Measurements from ENCODE around the gene LEMD3.

The LEMD3 gene

GRCh38 chr12:65278576-65279368, 109.4 kb downstream of the LEMD3 start, which contains the start of gene MSRB3 (continued):
- TF ChIP-seq ZBTB49 (tag by site-specific recombination; IDR thresholded peaks at IDR 0.05; ENCODE audit: low read depth) (no peak), ZNF394 (tag by site-specific recombination; IDR thresholded peaks at IDR 0.05; ENCODE audit: borderline replicate concordance) (no peak), HOXD13 (CRISPR knock-in tag; IDR thresholded peaks at IDR 0.05; ENCODE audit: borderline replicate concordance) (no peak), ZNF133 (tag by site-specific recombination; IDR thresholded peaks at IDR 0.05) (no peak), ZNF558 (tag by site-specific recombination; IDR thresholded peaks at IDR 0.05) (no peak), ZNF776 (tag by site-specific recombination; IDR thresholded peaks at IDR 0.05; ENCODE audit: borderline replicate concordance) (no peak)

GRCh38 chr12:65279369-65280112, 110.2 kb downstream of the LEMD3 start:
- TF ChIP-seq INSM2 (tag by site-specific recombination; IDR thresholded peaks at IDR 0.05) (no peak), ZNF184 (tag by site-specific recombination; IDR thresholded peaks at IDR 0.05) (0 out of 2 replicates have a peak, but pooled peaks have one; percentile 17), PRDM6 (tag by site-specific recombination; IDR thresholded peaks at IDR 0.05) (peak; percentile 38; the same call in 1 of the 2 replicates), ZBTB8A (tag by site-specific recombination; IDR thresholded peaks at IDR 0.05) (peak; percentile 4; the same call in 1 of the 2 replicates)
- Histone ChIP-seq H3K36me3 (ENCODE audit: control insufficient read depth in 2 of 2, insufficient read depth in 1 of 2, low read length in 2 of 2) (no peaks in the 10 kb centered on the region), H3K27ac (ENCODE audit: extremely low read depth, low read depth, low read length) (peak overlapping the region; percentile 77; the same call in 1 of the 2 replicates), H3K9me3 (ENCODE audit: control insufficient read depth, insufficient read depth, low read depth, low read length) (no peaks in the 10 kb centered on the region), H3K4me1 (ENCODE audit: control insufficient read depth, insufficient read depth, low read length) (peaks cover 25% of the 10 kb centered on the region), H3K4me3 (ENCODE audit: low read depth, low read length) (peak overlapping the region; percentile 95)
- CTCF ChIA-PET = no interaction called here
- POLR2A ChIA-PET = no interaction called here

- H3K36me3 ChIP-seq (ENCODE audit: control insufficient read depth in 2 of 2, insufficient read depth in 1 of 2, low read length in 2 of 2) = no peaks in the 10 kb centered on the region
- ChIA-PET CTCF (no interaction called here), POLR2A (no interaction called here)
- TF ChIP-seq ZNF660 (tag by site-specific recombination; IDR thresholded peaks at IDR 0.05) (0 out of 2 replicates have a peak, but pooled peaks have one; percentile 28), PRDM6 (tag by site-specific recombination; IDR thresholded peaks at IDR 0.05) (peak; percentile 4), HOXD13 (CRISPR knock-in tag; IDR thresholded peaks at IDR 0.05; ENCODE audit: borderline replicate concordance) (no peak)
- peaks cover 20% of the 10 kb centered on the region for H3K4me1 ChIP-seq (ENCODE audit: control insufficient read depth, insufficient read depth, low read length)
- no peak overlapping the region for H3K4me3 ChIP-seq (ENCODE audit: low read depth, low read length)
- H3K27ac ChIP-seq (ENCODE audit: extremely low read depth, low read depth, low read length) = no peak overlapping the region
- H3K9me3 ChIP-seq (ENCODE audit: control insufficient read depth, insufficient read depth, low read depth, low read length) = no peaks in the 10 kb centered on the region
Observed at GRCh38 chr12:65280306-65280705, 110.9 kb downstream of the LEMD3 start.

Measured in HEK293 (cell line).